ENCODE measurements around the gene CETN3.

The CETN3 gene

DNA sequence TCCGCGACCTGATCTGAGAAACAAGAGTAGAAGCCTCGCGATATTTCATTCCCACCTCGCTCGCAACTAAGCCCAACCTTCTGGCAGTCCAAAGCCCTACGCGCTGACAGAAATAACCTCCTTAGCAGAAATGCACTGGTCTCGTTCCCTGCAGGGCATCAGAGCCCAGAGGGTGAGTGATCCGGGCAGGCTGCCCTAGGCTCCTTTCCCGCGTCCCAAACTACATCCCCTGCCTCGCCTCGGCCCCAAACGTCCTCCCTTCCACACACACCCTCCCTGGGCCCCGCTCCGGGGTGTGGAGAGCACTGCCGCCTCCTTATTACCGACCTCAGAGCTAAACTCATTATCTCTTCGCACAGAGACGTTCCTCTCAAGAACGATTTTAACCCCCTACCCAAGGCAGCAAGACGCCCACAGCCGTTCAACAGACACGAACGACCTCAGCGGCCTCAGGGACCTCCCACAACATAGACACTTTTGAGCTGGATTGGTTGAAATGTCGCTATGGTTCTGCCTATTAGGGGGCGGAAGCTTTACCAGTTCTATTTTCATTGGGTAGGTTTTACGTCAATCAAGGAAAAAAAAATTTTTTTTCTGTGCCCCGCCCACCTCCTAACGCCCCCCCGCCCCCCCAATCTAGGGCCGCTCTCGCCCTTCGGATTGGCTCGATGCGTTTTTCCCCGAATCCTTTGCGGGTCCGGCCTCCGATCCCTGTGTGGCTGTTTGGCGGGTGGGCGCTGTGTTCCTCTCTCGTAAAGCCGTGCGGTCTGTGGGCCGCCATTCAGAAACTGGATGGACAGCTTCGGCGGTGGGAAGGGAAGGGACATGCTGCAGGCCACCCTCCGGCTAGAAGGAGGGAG lies at the start of gene CETN3:
CETN3 (minus strand) TSS at position 439 of the 860 bp plus-strand sequence; CDS start at position 344, 95 bp downstream.
- DNase-seq, result peak; percentile 94 to 97

GRCh38 chr5:90446961-90447360 lies 37.4 kb upstream of the CETN3 start:
- DNase-seq, result no peak

DNA sequence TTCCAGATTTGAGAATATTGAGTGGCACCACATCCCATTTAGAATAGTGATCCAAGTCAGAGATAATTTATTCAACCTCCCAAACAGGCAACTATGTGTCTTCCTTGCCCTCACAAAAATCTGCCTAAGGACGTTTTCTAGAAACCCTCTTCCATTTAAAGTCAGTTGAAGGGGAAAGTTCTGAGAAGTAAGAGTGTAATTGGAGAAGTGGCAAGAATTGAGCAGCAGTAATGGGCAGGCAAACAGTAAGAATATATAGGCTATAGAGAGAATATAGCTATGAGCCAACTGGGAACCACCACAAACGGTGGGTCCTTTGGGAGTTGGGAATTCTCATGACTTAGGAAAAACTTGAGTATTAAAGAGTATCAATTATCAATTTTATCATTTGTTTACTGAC lies 31.1 kb upstream of the CETN3 start:
- DNase-seq, result no peak

DNA sequence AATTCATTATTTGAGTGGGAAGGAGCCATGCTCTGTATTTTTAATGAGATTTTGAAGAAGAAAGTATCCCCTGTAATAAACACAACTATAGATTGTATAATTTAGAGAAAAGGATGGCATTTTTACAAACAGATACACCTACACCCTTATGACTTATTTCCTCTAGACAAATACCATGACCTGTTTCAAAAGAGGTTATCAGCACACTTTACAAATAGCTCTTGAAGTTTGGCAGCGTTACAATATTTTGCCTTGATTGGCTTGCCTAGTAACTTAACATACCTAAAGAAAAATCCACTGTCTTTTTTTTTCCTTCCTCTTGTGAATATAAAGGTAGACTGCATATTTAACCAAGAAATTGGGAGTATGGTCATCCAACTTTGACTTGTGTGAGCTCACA lies 28.5 kb upstream of the CETN3 start:
- DNase-seq, result no peak

GRCh38 chr5:90437663-90438062 lies 28.1 kb upstream of the CETN3 start:
- no peak for DNase-seq

GRCh38 chr5:90434116-90434714 lies 24.7 kb upstream of the CETN3 start:
- DNase-seq, result peak; percentile 32 to 36

DNA sequence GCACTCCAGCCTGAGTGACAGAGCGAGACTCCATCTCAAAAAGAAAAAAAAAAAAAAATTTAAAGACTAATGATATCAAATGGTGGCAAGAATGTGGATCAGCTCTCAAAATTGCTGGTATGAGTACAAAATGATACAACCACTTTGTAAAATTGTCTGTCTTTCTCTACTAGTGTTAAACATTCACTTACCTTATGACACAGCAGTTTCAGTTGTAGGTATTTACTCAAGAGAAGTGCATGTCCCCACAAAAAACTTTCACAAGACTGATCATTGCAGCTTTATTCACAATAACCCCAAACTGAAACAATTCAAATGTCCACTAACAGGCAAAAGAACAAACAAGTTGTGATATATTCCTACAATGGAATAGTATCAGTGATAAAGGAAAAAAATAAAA lies 14.7 kb upstream of the CETN3 start:
- DNase-seq, result no peak

GRCh38 chr5:90421136-90421535 lies 11.6 kb upstream of the CETN3 start:
- DNase-seq, result no peak

DNA sequence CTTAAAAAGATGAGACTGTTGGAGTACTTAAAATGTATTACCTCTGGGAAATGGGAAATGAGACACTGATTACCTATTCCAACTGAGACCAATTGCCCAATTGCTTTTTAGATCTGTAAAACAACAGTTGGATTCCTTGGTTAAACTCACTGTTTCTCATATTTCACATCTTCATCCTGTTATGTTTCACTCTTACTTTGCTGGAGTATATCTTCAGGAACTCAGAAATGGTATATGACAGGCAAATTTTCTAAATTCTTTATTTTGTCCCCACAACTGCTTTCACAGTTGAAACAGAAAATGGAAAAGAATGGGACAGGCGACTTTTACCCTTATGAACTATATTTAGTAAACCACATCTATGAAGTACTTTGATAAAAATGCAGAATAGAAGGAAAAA lies 8.7 kb upstream of the CETN3 start:
- DNase-seq, result no peak

DNA sequence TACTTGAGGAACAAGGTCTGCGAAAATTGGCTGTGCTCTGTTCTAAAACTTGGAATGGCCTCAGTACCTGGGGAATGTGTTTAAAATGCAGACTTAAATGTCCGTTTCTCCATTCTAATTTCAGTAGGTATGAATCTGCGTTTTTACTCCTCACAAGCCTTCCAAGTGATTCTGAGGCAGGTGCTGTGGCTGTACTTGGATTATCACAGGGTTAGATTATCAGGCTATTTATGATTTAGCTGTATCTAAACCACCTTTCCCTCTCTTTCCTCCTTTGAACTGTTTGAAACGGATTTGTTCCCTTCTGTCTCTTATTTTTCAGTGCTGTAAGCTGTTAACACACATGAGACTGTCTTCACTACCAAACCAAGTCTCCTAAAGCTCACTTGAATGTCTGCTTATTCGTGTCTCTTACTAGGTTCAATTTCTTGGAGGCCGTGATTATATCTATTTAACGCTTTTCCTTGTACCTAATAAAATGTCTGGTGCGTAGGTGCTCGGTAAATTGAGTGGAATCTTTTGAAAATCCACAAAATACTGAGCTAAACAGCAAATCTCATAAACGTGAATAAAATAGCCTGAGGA lies 714 bp upstream of the CETN3 start:
- DNase-seq, result peak in 1 of 2 experiments; percentile 15

DNA sequence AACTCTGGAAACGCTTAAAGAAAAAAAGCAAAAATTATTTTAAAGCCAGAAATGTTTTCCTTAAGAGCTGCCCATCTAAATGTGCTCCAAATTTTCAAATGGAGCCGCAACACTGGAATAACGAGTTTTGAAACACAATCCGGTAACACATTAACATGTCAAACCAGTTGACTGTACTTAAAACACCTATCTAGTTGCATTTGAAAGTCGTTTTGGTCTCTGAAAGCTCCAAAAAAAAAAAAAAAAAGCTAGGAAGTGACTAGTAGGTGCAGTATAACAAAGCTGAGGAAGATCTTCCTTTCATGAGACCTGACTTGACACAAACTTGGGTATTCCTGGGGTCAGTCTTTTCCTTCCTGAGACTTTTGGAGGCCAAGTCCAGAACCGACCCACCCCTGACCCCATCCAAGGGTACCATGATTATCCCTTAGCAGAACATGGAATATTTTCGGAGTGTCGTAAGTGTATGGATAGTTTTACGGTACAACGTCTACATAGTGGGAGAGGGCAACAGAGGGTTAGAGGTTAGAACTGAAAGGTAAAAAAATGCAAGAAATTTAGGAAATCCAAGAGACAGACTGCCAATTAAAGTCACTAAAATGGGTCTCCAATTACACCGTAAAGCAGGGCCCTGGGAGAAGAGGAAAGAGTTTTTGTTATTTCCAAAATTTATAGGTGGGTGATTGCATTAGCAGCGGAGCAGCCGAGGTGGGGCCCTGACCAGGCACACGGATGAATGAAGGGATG lies 812 bp downstream of the CETN3 start:
- peak in 1 of 2 experiments; percentile 33 for DNase-seq

DNA sequence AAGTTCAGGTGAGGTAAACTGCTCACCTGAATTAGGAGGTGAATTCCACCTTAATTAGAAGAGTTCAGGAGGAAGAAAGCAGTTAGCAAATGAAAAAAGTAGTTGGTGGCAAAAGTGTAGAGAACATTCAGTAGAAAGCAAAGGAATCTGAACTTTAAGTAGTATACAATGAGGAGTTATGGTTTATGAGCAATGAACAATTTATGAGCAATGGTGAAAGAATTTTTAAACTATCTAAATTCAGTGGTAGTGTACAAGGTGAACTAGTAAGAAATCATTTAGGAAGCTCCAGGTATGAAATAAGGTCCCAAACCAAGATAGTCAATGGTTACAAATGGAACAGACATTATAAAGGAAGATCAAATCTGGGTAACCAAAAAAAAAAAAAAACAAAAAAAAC lies 3.1 kb downstream of the CETN3 start:
- no peak for DNase-seq

- no peak for DNase-seq
These were observed 6.9 kb downstream of the CETN3 start for GRCh38 chr5:90402521-90403255.

- no peak for DNase-seq
These were observed 10.3 kb downstream of the CETN3 start for GRCh38 chr5:90399251-90399650.

GRCh38 chr5:90398726-90399125 lies 10.8 kb downstream of the CETN3 start:
- no peak for DNase-seq

DNA sequence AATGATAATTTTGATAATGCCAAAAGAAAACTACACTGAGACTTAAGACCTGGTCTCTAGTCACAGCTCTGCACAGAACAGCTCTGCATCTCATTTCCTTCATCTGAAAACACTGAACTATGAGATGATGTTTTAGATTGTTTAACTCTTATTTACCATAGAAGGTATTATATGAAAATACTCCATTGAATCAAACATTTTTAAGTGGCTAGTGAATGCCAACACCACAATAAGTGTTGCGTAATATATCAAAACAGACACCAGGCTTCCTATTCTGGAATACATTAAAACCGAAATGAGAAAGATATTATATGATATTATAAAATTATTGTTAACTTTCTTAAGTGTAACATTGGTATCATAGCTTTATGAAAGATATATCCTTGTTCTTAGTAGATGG lies 14.6 kb downstream of the CETN3 start:
- DNase-seq, result no peak

GRCh38 chr5:90390928-90391327 lies 18.6 kb downstream of the CETN3 start:
- no peak for DNase-seq

GRCh38 chr5:90390326-90390725 lies 19.2 kb downstream of the CETN3 start:
- no peak for DNase-seq

DNA sequence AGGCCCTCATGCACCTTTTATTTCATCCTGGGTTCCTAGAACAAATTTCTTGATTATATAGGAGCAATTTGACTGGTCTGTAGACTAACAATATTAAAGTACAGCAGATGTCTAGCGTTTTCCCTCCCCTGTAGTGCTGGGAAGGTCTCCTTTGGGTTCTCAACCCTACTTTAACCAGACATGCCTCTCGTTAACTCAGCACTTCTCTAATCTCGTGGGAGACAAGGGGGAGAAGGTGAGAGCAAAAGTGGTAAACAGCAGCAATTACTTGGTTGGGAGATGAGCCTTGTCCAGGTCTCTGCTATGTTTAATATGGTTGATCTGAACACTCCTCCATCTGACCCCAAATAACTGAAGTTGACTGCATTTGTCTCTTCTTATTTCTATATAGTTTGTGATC lies 22.0 kb downstream of the CETN3 start:
- no peak for DNase-seq

DNA sequence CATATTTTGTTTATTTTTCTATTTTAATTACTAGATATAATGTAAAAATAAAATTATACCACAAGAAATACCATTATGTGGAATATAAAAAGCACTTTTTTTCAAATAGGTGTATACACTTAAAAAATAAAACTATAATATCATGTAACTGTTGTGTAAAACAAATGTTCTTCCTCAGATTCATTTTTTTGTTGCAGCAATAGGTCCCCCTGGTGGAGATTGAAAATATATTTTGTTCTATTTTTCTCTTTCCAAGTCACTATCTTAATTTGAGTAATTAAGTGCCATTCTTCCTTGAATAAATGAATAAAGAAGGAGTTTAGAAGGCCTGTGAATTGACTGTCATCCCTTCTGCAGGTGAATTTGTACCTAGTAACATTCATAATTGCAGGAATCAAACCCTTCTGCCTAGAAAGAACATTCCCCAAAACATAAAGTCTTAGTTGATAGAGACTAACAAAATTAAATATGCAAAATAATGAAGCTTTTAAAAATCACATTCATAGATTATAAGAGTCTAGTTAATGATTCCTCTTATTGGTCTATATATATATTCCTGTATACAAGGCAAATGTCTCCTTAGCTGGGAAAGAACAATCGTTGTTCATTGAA lies 23.4 kb downstream of the CETN3 start:
- DNase-seq, result peak in 1 of 2 experiments; percentile 1

- DNase-seq, result no peak
These were observed 25.2 kb downstream of the CETN3 start for GRCh38 chr5:90384389-90384788.

DNA sequence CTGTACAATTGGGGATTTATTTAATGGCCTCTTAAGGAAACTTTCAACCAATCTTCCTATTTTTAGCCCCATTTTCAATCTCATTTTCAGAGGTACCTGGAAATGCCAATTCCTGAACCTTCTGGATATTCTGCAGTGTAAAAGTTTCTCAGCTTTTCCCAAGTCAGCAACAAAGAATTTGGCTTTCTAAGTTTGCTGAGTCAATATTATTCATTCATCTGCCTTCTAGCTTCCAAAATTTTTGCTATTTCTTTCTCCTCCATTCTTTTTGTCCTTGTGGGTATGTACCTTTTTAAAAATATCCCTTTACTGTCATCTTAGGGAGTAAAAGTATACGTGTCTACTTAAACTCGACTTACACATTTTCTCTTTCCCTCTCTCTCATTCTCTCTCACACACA lies 25.7 kb downstream of the CETN3 start:
- no peak for DNase-seq

All from NCI-H2081 (cell line).